PC-3 (cell line): ENCODE results near the gene ZNF490. TPM values are rescaled to one million over a fixed set of nuclear protein-coding genes. Genes with fewer than 3 reads are reported as not detected.

Source experiments
- ATAC-seq: fragments of 200-7000 bp; cut with Tn5 transposase; 2 replicates; pipeline ENCODE4 v1.9.1; 2020; ENCODE audit warnings: mild to moderate bottlenecking, moderate library complexity
- BruUV-seq: library from RNA; stranded (reverse); fragments of 400-500 nt; replicated peaks from 2 replicates; lab custom pipeline; 2021; lab: Mats Ljungman, UMichigan
- CTCF ChIA-PET: fragments of 300-600 bp; sonication (Branson Sonifier 250); formaldehyde crosslinking; loops from one replicate; lab custom pipeline; 2022; ENCODE audit warnings: antibody characterized with exemption; lab: Charles Lee
- POLR2A ChIA-PET: fragments of 300-600 bp; sonication (Branson Sonifier 250); formaldehyde crosslinking; loops from one replicate; lab custom pipeline; 2022; ENCODE audit warnings: antibody characterized with exemption; ENCODE audit not compliant: unreplicated experiment; lab: Charles Lee
- DNase-seq: peaks from one replicate; pipeline ENCODE4 v3.0.0-alpha.2; 2015
- H2AFZ ChIP-seq: fragments of 300-600 bp; sonication (generic); 2 replicates; pipeline ENCODE4 v1.6.0; 2016; ENCODE audit warnings: antibody characterized with exemption, low read length
- H3F3A ChIP-seq: fragments of 300-600 bp; sonication (generic); one replicate; pipeline ENCODE4 v1.6.0; 2017; ENCODE audit warnings: antibody characterized with exemption, low read length, control low read depth, mild to moderate bottlenecking; ENCODE audit not compliant: unreplicated experiment
- H3K27ac ChIP-seq: fragments of 300-600 bp; sonication (generic); 2 replicates; pipeline ENCODE4 v1.5.1; 2016; ENCODE audit warnings: mild to moderate bottlenecking, low read length
- H3K27me3 ChIP-seq: fragments of 300-600 bp; sonication (generic); 2 replicates; pipeline ENCODE4 v1.6.1; 2016; ENCODE audit warnings: low read length, mixed read lengths
- H3K36me3 ChIP-seq: fragments of 300-600 bp; sonication (generic); 2 replicates; pipeline ENCODE4 v1.6.1; 2016; ENCODE audit warnings: low read depth, mixed run types, low read length, mixed read lengths
- H3K4me1 ChIP-seq: fragments of 300-600 bp; sonication (generic); 2 replicates; pipeline ENCODE4 v1.5.1; 2016; ENCODE audit warnings: low read length; ENCODE audit not compliant: insufficient read depth
- H3K4me2 ChIP-seq: fragments of 300-600 bp; sonication (generic); 2 replicates; pipeline ENCODE4 v1.6.0; 2016; ENCODE audit warnings: low read length
- H3K4me3 ChIP-seq: fragments of 300-600 bp; sonication (generic); 2 replicates; pipeline ENCODE4 v1.5.1; 2016; ENCODE audit warnings: mild to moderate bottlenecking, low read length, mixed read lengths
- H3K79me2 ChIP-seq: fragments of 300-600 bp; sonication (generic); 2 replicates; pipeline ENCODE4 v1.6.1; 2017; ENCODE audit warnings: low read length, mixed read lengths
- H3K9ac ChIP-seq: fragments of 300-600 bp; sonication (generic); 2 replicates; pipeline ENCODE4 v1.6.0; 2016; ENCODE audit warnings: mild to moderate bottlenecking, low read length
- H3K9me2 ChIP-seq: fragments of 300-600 bp; sonication (generic); replicated peaks from 2 replicates; pipeline ENCODE4 v1.6.1; 2016; ENCODE audit warnings: mixed run types, low read length, mixed read lengths
- H3K9me3 ChIP-seq: fragments of 300-600 bp; sonication (generic); 2 replicates; pipeline ENCODE4 v1.6.1; 2016; ENCODE audit warnings: low read length, mixed read lengths
- H4K20me1 ChIP-seq: fragments of 300-600 bp; sonication (generic); 2 replicates; pipeline ENCODE4 v1.6.1; 2016; ENCODE audit warnings: low read length, mixed read lengths
- EZH2 ChIP-seq: fragments of 300-600 bp; sonication (generic); IDR thresholded peaks from one replicate; pipeline ENCODE4 v1.6.1; 2017; ENCODE audit warnings: antibody characterized with exemption, mild to moderate bottlenecking, low read length; ENCODE audit not compliant: unreplicated experiment
- EZH2phosphoT487 ChIP-seq: fragments of 300-600 bp; sonication (generic); IDR thresholded peaks from 2 replicates; pipeline ENCODE4 v1.6.1; 2018; ENCODE audit warnings: mild to moderate bottlenecking, antibody characterized with exemption, low read length, borderline replicate concordance
- intact Hi-C: fragments of 100-400 bp; cut with micrococcal nuclease; formaldehyde crosslinking; loops from 2 replicates; pipeline ENCODE4 v1.9.0; 2023
- total RNA-seq: library from RNA; depleted of rRNA; stranded (reverse); fragments of >200 nt; gene quantifications from 2 replicates; pipeline ENCODE4 v1.2.3, GENCODE V29; 2014
- TF ChIP-seq, protein P1 (sequence below): fragments of 300-600 bp; sonication (generic); conservative IDR thresholded peaks from 2 replicates; pipeline ENCODE4 v1.5.1; 2017; ENCODE audit warnings: antibody characterized with exemption, low read depth, mild to moderate bottlenecking, low read length

The ZNF490 gene
- total RNA-seq, 1 experiment from 2014 or later: 10.7 TPM

DNA sequence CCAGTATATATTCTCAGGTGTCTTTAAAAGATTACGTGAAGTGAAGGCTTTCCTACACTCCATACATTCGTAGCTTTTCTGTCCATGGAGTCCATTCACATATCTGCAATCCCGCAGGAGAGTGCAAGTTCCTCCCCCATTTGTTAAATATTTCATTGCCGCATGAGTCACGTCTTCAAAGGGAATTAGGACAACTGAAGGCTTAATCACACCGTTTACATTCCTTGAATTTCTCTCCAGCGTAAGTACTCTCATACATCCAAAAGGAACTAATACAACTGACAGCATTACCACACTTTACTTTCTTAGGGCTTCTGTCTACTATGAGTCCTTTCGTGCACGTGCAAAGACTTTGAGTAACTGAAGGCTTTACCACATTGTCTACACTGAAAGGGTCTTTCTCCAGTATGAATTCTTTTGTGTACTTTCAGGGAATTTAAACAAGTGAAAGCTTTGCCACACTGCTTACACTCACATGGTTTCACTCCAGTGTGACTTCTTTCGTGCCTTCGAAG is 30.4 kb downstream of the ZNF490 start:
- H3K27ac ChIP-seq: no peak overlapping the region
- intact Hi-C loops: no loop called here
- no peaks in the 10 kb centered on the region for H3K27me3 ChIP-seq
- H3K36me3 ChIP-seq: peaks cover 38% of the 10 kb centered on the region
- no peak overlapping the region for H3K9ac ChIP-seq
- H3K4me1 ChIP-seq: 0 out of 2 replicates have a peak, but pooled peaks cover 4% of the 10 kb centered on the region
- CTCF ChIA-PET: no interaction called here
- no peaks in the 10 kb centered on the region for H3F3A ChIP-seq
- no peaks in the 10 kb centered on the region for H4K20me1 ChIP-seq
- POLR2A ChIA-PET: no interaction called here
- no peak overlapping the region for H3K4me2 ChIP-seq
- no peaks in the 10 kb centered on the region for H3K79me2 ChIP-seq
- H3K9me2 ChIP-seq: no peaks in the 10 kb centered on the region
- TF ChIP-seq, protein P1, sequence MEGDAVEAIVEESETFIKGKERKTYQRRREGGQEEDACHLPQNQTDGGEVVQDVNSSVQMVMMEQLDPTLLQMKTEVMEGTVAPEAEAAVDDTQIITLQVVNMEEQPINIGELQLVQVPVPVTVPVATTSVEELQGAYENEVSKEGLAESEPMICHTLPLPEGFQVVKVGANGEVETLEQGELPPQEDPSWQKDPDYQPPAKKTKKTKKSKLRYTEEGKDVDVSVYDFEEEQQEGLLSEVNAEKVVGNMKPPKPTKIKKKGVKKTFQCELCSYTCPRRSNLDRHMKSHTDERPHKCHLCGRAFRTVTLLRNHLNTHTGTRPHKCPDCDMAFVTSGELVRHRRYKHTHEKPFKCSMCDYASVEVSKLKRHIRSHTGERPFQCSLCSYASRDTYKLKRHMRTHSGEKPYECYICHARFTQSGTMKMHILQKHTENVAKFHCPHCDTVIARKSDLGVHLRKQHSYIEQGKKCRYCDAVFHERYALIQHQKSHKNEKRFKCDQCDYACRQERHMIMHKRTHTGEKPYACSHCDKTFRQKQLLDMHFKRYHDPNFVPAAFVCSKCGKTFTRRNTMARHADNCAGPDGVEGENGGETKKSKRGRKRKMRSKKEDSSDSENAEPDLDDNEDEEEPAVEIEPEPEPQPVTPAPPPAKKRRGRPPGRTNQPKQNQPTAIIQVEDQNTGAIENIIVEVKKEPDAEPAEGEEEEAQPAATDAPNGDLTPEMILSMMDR: no peak
- TF ChIP-seq EZH2phosphoT487: no peak
- H3K9me3 ChIP-seq: peaks cover 29% of the 10 kb centered on the region
- ATAC-seq: peak; percentile 90
- DNase-seq: peak; percentile 91
- H3K4me3 ChIP-seq: no peak overlapping the region
- TSS peak; percentile 20 for BruUV-seq
- H2AFZ ChIP-seq: no peak overlapping the region

DNA sequence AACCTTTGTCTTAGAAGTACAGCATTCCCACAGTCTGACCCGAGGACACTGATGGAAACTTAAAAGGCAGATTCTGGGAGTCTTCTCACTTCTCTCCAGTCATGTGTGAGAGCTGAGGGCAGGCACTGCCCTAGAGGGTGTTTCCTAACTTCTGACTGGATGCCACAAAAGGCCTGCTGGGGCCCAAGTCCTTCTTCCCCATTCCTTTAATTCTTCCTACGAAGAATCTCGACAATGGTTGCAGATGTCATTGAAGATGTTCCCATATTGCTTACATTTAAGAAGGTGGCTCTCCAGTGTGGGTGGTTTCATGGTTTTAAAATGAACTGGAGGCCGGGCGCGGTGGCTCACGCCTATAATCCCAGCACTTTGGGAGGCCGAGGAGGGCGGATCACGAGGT is 32.0 kb downstream of the ZNF490 start:
- H4K20me1 ChIP-seq: no peaks in the 10 kb centered on the region
- ChIA-PET CTCF (no interaction called here), POLR2A (no interaction called here)
- H3F3A ChIP-seq: no peaks in the 10 kb centered on the region
- no peak overlapping the region for H3K9ac ChIP-seq
- no peaks in the 10 kb centered on the region for H3K9me2 ChIP-seq
- no peak overlapping the region for H3K4me2 ChIP-seq
- no peak for DNase-seq
- intact Hi-C loops: no loop called here
- no TSS peak for BruUV-seq
- H3K79me2 ChIP-seq: no peaks in the 10 kb centered on the region
- no peak for ATAC-seq
- H3K27ac ChIP-seq: no peak overlapping the region
- no peak overlapping the region for H3K4me3 ChIP-seq
- H3K27me3 ChIP-seq: no peaks in the 10 kb centered on the region
- peaks cover 29% of the 10 kb centered on the region for H3K9me3 ChIP-seq
- TF ChIP-seq EZH2: no peak
- no peak overlapping the region for H2AFZ ChIP-seq
- peaks cover 38% of the 10 kb centered on the region for H3K36me3 ChIP-seq
- 0 out of 2 replicates have a peak, but pooled peaks cover 4% of the 10 kb centered on the region for H3K4me1 ChIP-seq

DNA sequence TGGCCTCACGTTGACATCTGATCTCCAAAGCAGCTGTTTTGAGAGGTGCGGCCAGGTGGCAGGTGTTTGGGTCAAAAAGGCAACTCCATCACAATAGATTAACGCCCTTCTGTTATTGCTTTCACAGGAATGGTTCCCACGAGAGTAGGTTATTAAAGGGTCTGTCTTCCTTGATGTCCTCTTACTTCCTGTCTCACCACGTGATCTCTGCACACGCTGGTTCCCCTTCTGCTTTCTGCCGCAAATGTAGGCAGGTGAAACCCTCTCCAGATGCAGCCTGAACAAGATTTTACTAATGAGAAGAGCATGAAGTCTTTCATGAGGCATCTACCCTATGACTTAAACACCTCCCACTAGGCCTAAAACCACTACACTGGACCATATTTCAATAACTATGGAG is 36.6 kb downstream of the ZNF490 start:
- ATAC-seq: no peak
- Histone ChIP-seq H3K9me2 (no peaks in the 10 kb centered on the region), H3K4me3 (no peak overlapping the region), H3K4me1 (no peaks in the 10 kb centered on the region), H3K79me2 (no peaks in the 10 kb centered on the region), H2AFZ (no peak overlapping the region), H3K27me3 (no peaks in the 10 kb centered on the region), H3K27ac (no peak overlapping the region), H3K9me3 (no peaks in the 10 kb centered on the region), H4K20me1 (no peaks in the 10 kb centered on the region), H3K9ac (no peak overlapping the region), H3F3A (no peaks in the 10 kb centered on the region), H3K36me3 (peaks cover 7% of the 10 kb centered on the region; the same call in 1 of the 2 replicates), H3K4me2 (no peak overlapping the region)
- CTCF ChIA-PET: no interaction called here
- no TSS peak for BruUV-seq
- intact Hi-C loops: no loop called here
- no peak for TF ChIP-seq EZH2
- TF ChIP-seq EZH2phosphoT487: no peak
- TF ChIP-seq, protein P1: no peak
- POLR2A ChIA-PET: no interaction called here
- no peak for DNase-seq
